Ishikawa (cell line): ENCODE data around the gene PPP4C.

Experiments used
- EP300 ChIP-seq: IDR thresholded peaks from 2 replicates; pipeline ENCODE4 v1.6.1; 2012; ENCODE audit warnings: borderline replicate concordance
- RAD21 ChIP-seq: IDR thresholded peaks from 2 replicates; pipeline ENCODE4 v1.6.1; 2012; ENCODE audit warnings: low read depth
- YY1 ChIP-seq: IDR thresholded peaks from 2 replicates; pipeline ENCODE4 v1.6.1; 2012; ENCODE audit warnings: low read depth

- TF ChIP-seq EP300 (no peak), RAD21 (no peak), YY1 (no peak)
Measured at GRCh38 chr16:30114411-30114810, 38.6 kb downstream of the PPP4C start.
